Measurements from ENCODE around the gene SULT4A1.

DNA sequence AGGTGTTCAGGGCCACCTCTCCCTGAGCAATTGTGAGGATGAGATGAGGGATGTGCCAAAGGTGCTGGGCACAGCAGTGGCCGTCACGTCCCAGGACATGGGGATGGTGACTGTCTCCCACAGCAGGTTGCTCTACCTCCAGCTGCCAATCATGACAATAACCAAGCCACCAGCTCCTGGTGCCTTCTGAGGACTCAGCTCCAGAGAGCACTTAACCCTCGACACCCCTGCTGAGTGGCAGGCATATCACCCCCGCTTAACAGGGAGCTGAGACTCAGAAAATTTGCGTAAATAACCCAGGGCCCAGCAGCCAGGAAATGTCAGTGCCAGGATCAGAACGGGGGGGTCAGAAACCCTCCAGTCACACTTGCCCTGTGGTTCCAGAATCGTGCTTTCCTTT, 37.9 kb upstream of the SULT4A1 start:
- TF ChIP-seq, protein P1, sequence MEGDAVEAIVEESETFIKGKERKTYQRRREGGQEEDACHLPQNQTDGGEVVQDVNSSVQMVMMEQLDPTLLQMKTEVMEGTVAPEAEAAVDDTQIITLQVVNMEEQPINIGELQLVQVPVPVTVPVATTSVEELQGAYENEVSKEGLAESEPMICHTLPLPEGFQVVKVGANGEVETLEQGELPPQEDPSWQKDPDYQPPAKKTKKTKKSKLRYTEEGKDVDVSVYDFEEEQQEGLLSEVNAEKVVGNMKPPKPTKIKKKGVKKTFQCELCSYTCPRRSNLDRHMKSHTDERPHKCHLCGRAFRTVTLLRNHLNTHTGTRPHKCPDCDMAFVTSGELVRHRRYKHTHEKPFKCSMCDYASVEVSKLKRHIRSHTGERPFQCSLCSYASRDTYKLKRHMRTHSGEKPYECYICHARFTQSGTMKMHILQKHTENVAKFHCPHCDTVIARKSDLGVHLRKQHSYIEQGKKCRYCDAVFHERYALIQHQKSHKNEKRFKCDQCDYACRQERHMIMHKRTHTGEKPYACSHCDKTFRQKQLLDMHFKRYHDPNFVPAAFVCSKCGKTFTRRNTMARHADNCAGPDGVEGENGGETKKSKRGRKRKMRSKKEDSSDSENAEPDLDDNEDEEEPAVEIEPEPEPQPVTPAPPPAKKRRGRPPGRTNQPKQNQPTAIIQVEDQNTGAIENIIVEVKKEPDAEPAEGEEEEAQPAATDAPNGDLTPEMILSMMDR (IDR thresholded peaks at IDR 0.05) = no peak
- TF ChIP-seq POLR2A (IDR thresholded peaks at IDR 0.05) = no peak
